K562 (cell line): ENCODE data around the gene TBPL2. TPM values are rescaled to one million over a fixed set of nuclear protein-coding genes. Genes with fewer than 3 reads are reported as not detected.
A peak's percentile ranks its signal among the peaks of the same experiment; 100 is the strongest.

Source experiments
- ATAC-seq: fragments of 200-7000 bp; cut with Tn5 transposase; 3 replicates; pipeline ENCODE4 v1.9.1; 2020; ENCODE audit warnings: moderate library complexity
- BruUV-seq: library from RNA; stranded (reverse); fragments of 400-500 nt; replicated peaks from 2 replicates; lab custom pipeline; 2021; lab: Mats Ljungman, UMichigan
- CTCF ChIA-PET: fragments of 300-600 bp; formaldehyde crosslinking; extraction: SDS; loops from one replicate; lab custom pipeline; 2021; ENCODE audit warnings: low intra/inter-chr PET ratio; lab: Yijun Ruan, JAX
- POLR2A ChIA-PET: fragments of 300-600, 350-650 bp; sonication (Branson Sonifier 250); formaldehyde crosslinking; extraction: SDS; loops from one replicate; lab custom pipeline; 2021; ENCODE audit warnings: antibody characterized with exemption, inconsistent platforms; lab: Yijun Ruan, JAX
- DNase-seq, 4 experiments: peaks; one replicate each; pipeline versions ENCODE4 v3.0.0 to v3.0.0-alpha.2; 2011 to 2018; ENCODE audit warnings: low spot score in 3 of 4, mixed read lengths in 3 of 4; ENCODE audit errors: extremely low read depth in 1 of 4
- FAIRE-seq: peaks from 2 replicates; lab custom pipeline; 2011; peaks lifted over from hg19 to GRCh38; lab: Jason Lieb, UNC
- H2AFZ ChIP-seq: 2 replicates; pipeline ENCODE4 v1.6.0; 2011; ENCODE audit warnings: low read depth, low read length, control low read depth, inconsistent platforms
- H3K27ac ChIP-seq: fragments of 200-600 bp; 3 replicates; pipeline ENCODE4 v1.8.0; 2011; ENCODE audit warnings: low read depth, mild to moderate bottlenecking, control low read depth, inconsistent platforms, low read length, moderate library complexity, mixed read lengths; ENCODE audit errors: extremely low read depth
- H3K27me3 ChIP-seq, 2 experiments: fragments of 300-600 bp in 1 of 2; 2 replicates in 1 of 2; 3 replicates in 1 of 2; pipeline versions ENCODE4 v1.6.0 to v1.8.0; 2011; ENCODE audit warnings: inconsistent platforms in 2 of 2, low read length in 2 of 2, mild to moderate bottlenecking in 1 of 2, mixed read lengths in 1 of 2, moderate library complexity in 1 of 2; ENCODE audit not compliant: control insufficient read depth in 2 of 2, insufficient read depth in 2 of 2
- H3K36me3 ChIP-seq: fragments of 300-600 bp; 3 replicates; pipeline ENCODE4 v1.8.0; 2011; ENCODE audit warnings: mild to moderate bottlenecking, low read length, inconsistent platforms; ENCODE audit not compliant: control insufficient read depth, insufficient read depth
- H3K4me1 ChIP-seq, 2 experiments: fragments of 200-600 bp in 1 of 2; replicated peaks in 1 of 2; 2 replicates in 1 of 2; 3 replicates in 1 of 2; pipeline versions ENCODE4 v1.5.1 to v1.8.0; 2011; ENCODE audit warnings: inconsistent platforms in 2 of 2, low read length in 2 of 2, mild to moderate bottlenecking in 1 of 2, mixed read lengths in 1 of 2, moderate library complexity in 1 of 2; ENCODE audit not compliant: control insufficient read depth in 2 of 2, insufficient read depth in 2 of 2
- H3K4me2 ChIP-seq: 2 replicates; pipeline ENCODE4 v1.6.1; 2011; ENCODE audit warnings: low read length, control low read depth, inconsistent platforms, mixed read lengths; ENCODE audit not compliant: insufficient read depth
- H3K4me3 ChIP-seq: fragments of 200-600 bp; sonication (generic), shearing (Covaris generic); 2 replicates; pipeline ENCODE4 v1.5.1; 2016; ENCODE audit warnings: control low read depth, inconsistent platforms
- H3K79me2 ChIP-seq: fragments of 200-600 bp; 3 replicates; pipeline ENCODE4 v1.8.0; 2011; ENCODE audit warnings: low read length, inconsistent platforms; ENCODE audit not compliant: control insufficient read depth, insufficient read depth
- H3K9ac ChIP-seq, 2 experiments: 2 replicates each; pipeline versions ENCODE4 v1.6.0 to v1.6.1; 2011; ENCODE audit warnings: low read depth in 2 of 2, low read length in 2 of 2, control low read depth in 1 of 2, inconsistent platforms in 1 of 2, mild to moderate bottlenecking in 1 of 2, mixed read lengths in 1 of 2; ENCODE audit not compliant: insufficient read depth in 1 of 2
- H3K9me1 ChIP-seq: one replicate; pipeline ENCODE4 v1.6.0; 2011; ENCODE audit warnings: inconsistent platforms, mild to moderate bottlenecking, low read length, moderate library complexity; ENCODE audit not compliant: control insufficient read depth, insufficient read depth
- H3K9me3 ChIP-seq: replicated peaks from 2 replicates; pipeline ENCODE4 v1.5.1; 2011; ENCODE audit warnings: low read depth, low read length, inconsistent platforms; ENCODE audit not compliant: control insufficient read depth, insufficient read depth
- H4K20me1 ChIP-seq: replicated peaks from 2 replicates; pipeline ENCODE4 v1.6.1; 2011; ENCODE audit warnings: low read length, inconsistent platforms, mixed read lengths; ENCODE audit not compliant: control insufficient read depth, insufficient read depth
- C11orf30 ChIP-seq: fragments of 450-650 bp; IDR thresholded peaks from 2 replicates; pipeline ENCODE4 v1.6.1; 2016; ENCODE audit warnings: low read depth, mild to moderate bottlenecking
- CTBP1 ChIP-seq: fragments of 450-650 bp; IDR thresholded peaks from 2 replicates; pipeline ENCODE4 v1.6.1; 2016; ENCODE audit warnings: borderline replicate concordance
- FUS ChIP-seq: fragments of 200-400 bp; formaldehyde crosslinking; optimal IDR thresholded peaks from 2 replicates; pipeline ENCODE3; 2017; ENCODE audit warnings: low read depth, low read length
- JUND ChIP-seq, 2 experiments: IDR thresholded peaks; 2 replicates in 1 of 2; 3 replicates in 1 of 2; pipeline ENCODE4 v1.6.1; 2011; ENCODE audit warnings: borderline replicate concordance in 2 of 2, low read depth in 2 of 2, low read length in 2 of 2, improper control_type of control experiment in 1 of 2, missing biosample characterization in 1 of 2, missing genetic modification characterization in 1 of 2, missing genetic modification reagents in 1 of 2
- MEIS2 ChIP-seq: fragments of 450-650 bp; IDR thresholded peaks from 2 replicates; pipeline ENCODE4 v1.6.1; 2014; ENCODE audit warnings: mild to moderate bottlenecking; ENCODE audit not compliant: partially characterized antibody
- NR2C1 ChIP-seq, 2 experiments: fragments of 450-650 bp; IDR thresholded peaks; 2 replicates each; pipeline ENCODE4 v1.6.1; 2017; ENCODE audit warnings: mild to moderate bottlenecking in 2 of 2, antibody characterized with exemption in 1 of 2, inconsistent platforms in 1 of 2, missing compliant biosample characterization in 1 of 2, missing genetic modification characterization in 1 of 2
- POLR2AphosphoS2 ChIP-seq: IDR thresholded peaks from 2 replicates; pipeline ENCODE4 v1.6.1; 2012; ENCODE audit warnings: low read length, improper control_type of control experiment
- POLR2B ChIP-seq: fragments of 450-650 bp; IDR thresholded peaks from 2 replicates; pipeline ENCODE4 v1.6.1; 2018; ENCODE audit warnings: low read depth; ENCODE audit not compliant: partially characterized antibody
- POLR2G ChIP-seq: fragments of 200-400 bp; formaldehyde crosslinking; IDR thresholded peaks from 2 replicates; pipeline ENCODE4 v1.6.1; 2017; ENCODE audit warnings: low read depth, mild to moderate bottlenecking, antibody characterized with exemption, low read length, moderate library complexity
- RBBP5 ChIP-seq: fragments of 200-600 bp; sonication (generic); IDR thresholded peaks from 2 replicates; pipeline ENCODE4 v1.6.1; 2012; ENCODE audit warnings: borderline replicate concordance, mild to moderate bottlenecking, low read length, control low read depth, inconsistent platforms; ENCODE audit not compliant: insufficient read depth, poor library complexity, severe bottlenecking
- ZNF140 ChIP-seq: fragments of 250-450 bp; sonication (Bioruptor Pico); IDR thresholded peaks from 2 replicates; pipeline ENCODE4 v1.8.0; 2021; ENCODE audit warnings: moderate library complexity, mild to moderate bottlenecking, inconsistent platforms
- ZNF263 ChIP-seq: sonication (generic); formaldehyde crosslinking; IDR thresholded peaks from 2 replicates; pipeline ENCODE4 v1.8.0; 2022; ENCODE audit warnings: mild to moderate bottlenecking, missing genetic modification reagents, borderline replicate concordance
- WGBS: fragments of 100-300 bp; shearing (Covaris generic); methylation state at CpG from one replicate; pipeline ENCODE4 v1.1.6; 2016; ENCODE audit warnings: low coverage, mixed read lengths; ENCODE audit not compliant: insufficient coverage; ENCODE audit errors: missing lambda C conversion rate; 5-methylcytosine and 5-hydroxymethylcytosine counted together
- in situ Hi-C: fragments of 300-500 bp; cut with MboI; formaldehyde crosslinking; loops from 4 replicates; pipeline ENCODE4 v1.15.0; 2018; ENCODE audit warnings: inconsistent platforms, mixed read lengths
- intact Hi-C: fragments of 100-400 bp; cut with micrococcal nuclease; formaldehyde crosslinking; loops from 2 replicates; pipeline ENCODE4 v1.14.2; 2022
- polyA plus RNA-seq, 8 experiments: library from polyadenylated mRNA; depleted of rRNA in 4 of 8; stranded (reverse) in 5 of 8; unstranded in 3 of 8; fragments of >200 nt; fragmentation: Nextera tagmentation in 2 of 8; fragmentation: Illumina TruSeq in 1 of 8; extraction: Ambion mirVana in 2 of 8; extraction: Trizol in 1 of 8; gene quantifications; 2 replicates each; pipeline versions ENCODE4 v1.2.1 to v1.2.3, GENCODE V29; 2011 to 2014; ENCODE audit warnings: inconsistent platforms in 1 of 8, missing spikeins in 1 of 8
- total RNA-seq, 7 experiments: library from RNA; depleted of rRNA in 6 of 7; stranded (reverse); fragments of >200 nt in 6 of 7; fragmentation: Illumina TruSeq in 2 of 7; extraction: Trizol in 2 of 7; gene quantifications; 2 replicates each; pipeline versions ENCODE4 v1.2.1 to v1.2.3, GENCODE V29; 2011 to 2021; ENCODE audit warnings: low replicate concordance in 1 of 7
- TF ChIP-seq, protein P1 (sequence below): sonication (generic); formaldehyde crosslinking; IDR thresholded peaks from 2 replicates; pipeline ENCODE4 v1.8.1; 2023; ENCODE audit warnings: mild to moderate bottlenecking, missing genetic modification reagents
- TF ChIP-seq, protein P2 (sequence below), 2 experiments: fragments of 450-650 bp in 1 of 2; sonication (generic) in 1 of 2; formaldehyde crosslinking in 1 of 2; IDR thresholded peaks in 1 of 2; conservative IDR thresholded peaks in 1 of 2; 2 replicates each; pipeline versions ENCODE4 v1.6.1 to v1.8.1; 2016 to 2023; ENCODE audit warnings: mild to moderate bottlenecking in 2 of 2, moderate library complexity in 2 of 2, inconsistent platforms in 1 of 2, missing genetic modification reagents in 1 of 2
- TF ChIP-seq, protein P3 (sequence below): fragments of 450-650 bp; formaldehyde crosslinking; conservative IDR thresholded peaks from 2 replicates; pipeline ENCODE4 v1.4.0; 2022; ENCODE audit warnings: mild to moderate bottlenecking, missing genetic modification characterization

The TBPL2 gene
- total and polyA plus RNA-seq, 9 of the 15 experiments (the other 6 are each of a cell fraction or from before 2014, with no cell fraction given): not detected

DNA sequence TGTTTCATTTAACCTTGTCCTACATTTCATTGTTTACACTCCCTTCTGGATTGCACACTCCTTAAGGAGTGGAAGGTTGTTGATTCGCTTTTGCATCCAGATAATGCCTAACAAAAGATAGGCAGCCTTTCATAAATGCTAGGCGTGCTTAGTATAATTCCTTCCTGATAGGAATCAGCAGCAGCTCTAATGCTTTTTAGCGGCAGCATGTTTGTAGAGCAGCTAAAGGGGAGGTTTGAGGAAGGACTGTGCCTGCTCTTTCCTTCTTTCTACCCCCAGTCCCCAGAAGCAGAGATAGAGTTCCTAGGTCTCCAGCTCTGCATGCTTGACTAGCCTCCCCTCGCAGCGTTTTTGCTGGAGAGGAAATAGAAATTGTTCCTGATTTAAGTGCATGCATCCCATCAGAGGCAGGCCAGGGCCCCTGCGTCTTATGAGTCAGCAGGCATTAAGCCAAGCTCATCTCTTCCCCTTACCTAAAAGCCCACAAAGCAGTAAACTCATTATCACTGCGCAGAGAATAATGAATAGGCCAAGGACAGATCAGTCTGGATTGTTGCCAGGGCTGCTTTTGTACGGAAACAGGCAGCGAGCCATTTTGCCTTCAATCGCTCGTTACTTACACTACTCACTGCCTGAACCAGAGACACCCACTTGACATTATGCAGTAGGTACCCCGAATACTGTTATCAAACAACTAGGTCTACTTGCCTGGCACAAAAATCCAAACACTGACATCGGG, 14.0 kb upstream of the TBPL2 start:
- Histone ChIP-seq H2AFZ (no peak overlapping the region), H3K27ac (no peak overlapping the region), H3K9me3 (no peaks in the 10 kb centered on the region), H3K4me1 (peaks cover 0 to 6% of the 10 kb centered on the region in 2 experiments; a peak in 1 of 5 replicates), H3K9me1 (no peaks in the 10 kb centered on the region), H3K4me3 (no peak overlapping the region), H3K4me2 (no peak overlapping the region; the same call in 1 of the 2 replicates), H3K9ac (no peak overlapping the region; a peak in 1 of 4 replicates), H3K27me3 (peaks cover 0 to 6% of the 10 kb centered on the region in 2 experiments; a peak in 3 of 5 replicates), H3K36me3 (no peaks in the 10 kb centered on the region), H3K79me2 (no peaks in the 10 kb centered on the region), H4K20me1 (no peaks in the 10 kb centered on the region)
- CTCF ChIA-PET: no interaction called here
- FAIRE-seq (peak; percentile 69), DNase-seq (peak in 2 of 4 experiments; percentile 27 to 61), ATAC-seq (peak; percentile 63)
- WGBS: 2% methylated on average over 13 of the region's 13 CpGs
- intact Hi-C loops: no loop called here
- in situ Hi-C loops: no loop called here
- BruUV-seq: no TSS peak
- POLR2A ChIA-PET: interaction anchor here (0.6 kb wide), 1 partner anchor 20 kb away, joined by 3 read pairs; no protein-coding TSS in a partner anchor
- TF ChIP-seq FUS (no peak), MEIS2 (peak; percentile 38), ZNF263 (CRISPR knock-in tag) (no peak), RBBP5 (no peak), C11orf30 (0 out of 2 replicates have a peak, but pooled peaks have one; percentile 9), ZNF140 (CRISPR knock-in tag) (no peak), POLR2G (no peak), POLR2B (no peak), CTBP1 (peak; percentile 41; the same call in 1 of the 2 replicates), NR2C1 (IDR thresholded peaks at IDR 0.05) (no peak), NR2C1 (tag; IDR thresholded peaks at IDR 0.05) (no peak), JUND (IDR thresholded peaks at IDR 0.05; ENCODE audit: borderline replicate concordance, low read depth, low read length) (peak; percentile 55; the same call in 1 of the 2 replicates), JUND (tag; IDR thresholded peaks at IDR 0.05; ENCODE audit: borderline replicate concordance, low read depth, low read length) (peak; percentile 66; the same call in 1 of the 3 replicates), POLR2AphosphoS2 (no peak)
- TF ChIP-seq, protein P1, sequence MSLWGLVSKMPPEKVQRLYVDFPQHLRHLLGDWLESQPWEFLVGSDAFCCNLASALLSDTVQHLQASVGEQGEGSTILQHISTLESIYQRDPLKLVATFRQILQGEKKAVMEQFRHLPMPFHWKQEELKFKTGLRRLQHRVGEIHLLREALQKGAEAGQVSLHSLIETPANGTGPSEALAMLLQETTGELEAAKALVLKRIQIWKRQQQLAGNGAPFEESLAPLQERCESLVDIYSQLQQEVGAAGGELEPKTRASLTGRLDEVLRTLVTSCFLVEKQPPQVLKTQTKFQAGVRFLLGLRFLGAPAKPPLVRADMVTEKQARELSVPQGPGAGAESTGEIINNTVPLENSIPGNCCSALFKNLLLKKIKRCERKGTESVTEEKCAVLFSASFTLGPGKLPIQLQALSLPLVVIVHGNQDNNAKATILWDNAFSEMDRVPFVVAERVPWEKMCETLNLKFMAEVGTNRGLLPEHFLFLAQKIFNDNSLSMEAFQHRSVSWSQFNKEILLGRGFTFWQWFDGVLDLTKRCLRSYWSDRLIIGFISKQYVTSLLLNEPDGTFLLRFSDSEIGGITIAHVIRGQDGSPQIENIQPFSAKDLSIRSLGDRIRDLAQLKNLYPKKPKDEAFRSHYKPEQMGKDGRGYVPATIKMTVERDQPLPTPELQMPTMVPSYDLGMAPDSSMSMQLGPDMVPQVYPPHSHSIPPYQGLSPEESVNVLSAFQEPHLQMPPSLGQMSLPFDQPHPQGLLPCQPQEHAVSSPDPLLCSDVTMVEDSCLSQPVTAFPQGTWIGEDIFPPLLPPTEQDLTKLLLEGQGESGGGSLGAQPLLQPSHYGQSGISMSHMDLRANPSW (CRISPR knock-in tag): no peak
- TF ChIP-seq, protein P2, sequence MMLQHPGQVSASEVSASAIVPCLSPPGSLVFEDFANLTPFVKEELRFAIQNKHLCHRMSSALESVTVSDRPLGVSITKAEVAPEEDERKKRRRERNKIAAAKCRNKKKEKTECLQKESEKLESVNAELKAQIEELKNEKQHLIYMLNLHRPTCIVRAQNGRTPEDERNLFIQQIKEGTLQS (IDR thresholded peaks at IDR 0.05): peak; percentile 31; the same call in 1 of the 2 replicates
- TF ChIP-seq, protein P2 (CRISPR knock-in tag; conservative IDR thresholded peaks at IDR 0.05): no peak
- TF ChIP-seq, protein P3, sequence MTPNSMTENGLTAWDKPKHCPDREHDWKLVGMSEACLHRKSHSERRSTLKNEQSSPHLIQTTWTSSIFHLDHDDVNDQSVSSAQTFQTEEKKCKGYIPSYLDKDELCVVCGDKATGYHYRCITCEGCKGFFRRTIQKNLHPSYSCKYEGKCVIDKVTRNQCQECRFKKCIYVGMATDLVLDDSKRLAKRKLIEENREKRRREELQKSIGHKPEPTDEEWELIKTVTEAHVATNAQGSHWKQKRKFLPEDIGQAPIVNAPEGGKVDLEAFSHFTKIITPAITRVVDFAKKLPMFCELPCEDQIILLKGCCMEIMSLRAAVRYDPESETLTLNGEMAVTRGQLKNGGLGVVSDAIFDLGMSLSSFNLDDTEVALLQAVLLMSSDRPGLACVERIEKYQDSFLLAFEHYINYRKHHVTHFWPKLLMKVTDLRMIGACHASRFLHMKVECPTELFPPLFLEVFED: no peak
